ENCODE data around the gene NDOR1. TPM values are rescaled to one million over a fixed set of nuclear protein-coding genes. Genes with fewer than 3 reads are reported as not detected.

The NDOR1 gene
- total RNA-seq, 1 donor from 2014 or later = 27.0 TPM

DNA sequence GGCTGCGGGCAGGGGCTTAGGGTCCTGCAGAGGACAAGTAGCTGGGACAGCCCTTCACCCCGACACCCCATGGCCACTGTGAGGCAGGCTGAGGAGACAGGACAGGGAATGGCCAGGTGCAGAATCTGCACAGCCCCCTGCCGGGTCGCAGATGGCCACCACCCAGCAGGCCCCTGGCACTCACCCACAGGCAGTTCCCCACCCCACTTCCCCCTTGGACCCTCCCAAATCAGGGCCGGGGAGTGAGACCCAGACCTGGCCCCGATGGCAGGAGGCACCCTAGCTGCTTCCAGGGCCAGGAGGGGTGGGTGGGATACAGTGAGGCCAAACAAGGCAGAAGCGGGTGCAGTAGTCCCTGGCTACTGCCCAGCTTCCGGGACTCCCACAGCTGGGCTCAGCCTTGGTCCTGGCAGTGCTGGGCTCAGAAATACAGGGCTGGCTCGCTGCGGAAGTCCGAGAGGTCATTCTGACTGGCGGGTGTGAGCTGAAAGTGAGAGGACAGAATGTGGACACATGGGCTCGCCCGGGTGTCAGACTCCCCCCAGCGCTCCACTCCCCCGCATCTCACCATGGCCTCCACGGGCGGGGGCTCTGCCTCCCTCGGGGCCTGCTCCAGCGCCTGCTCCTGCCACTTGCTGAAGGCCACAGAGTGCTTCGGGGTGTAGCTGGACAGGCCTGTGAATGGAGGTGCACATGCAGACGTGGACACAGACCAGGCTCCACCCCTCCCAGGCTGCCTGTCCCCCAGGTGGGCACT lies 13.6 kb upstream of the NDOR1 start:
- intact Hi-C loops (cut with DNase I) = no loop called here
- no peak for DNase-seq (ENCODE audit: low spot score in 2 of 2)
- peaks cover 18 to 19% of the 10 kb centered on the region in 2 donors for H3K36me3 ChIP-seq
- no peak overlapping the region for H3K4me3 ChIP-seq
- peaks cover 21 to 24% of the 10 kb centered on the region in 2 donors for H3K4me1 ChIP-seq
- H3K9me3 ChIP-seq = no peaks in the 10 kb centered on the region
- TF ChIP-seq, protein P1, sequence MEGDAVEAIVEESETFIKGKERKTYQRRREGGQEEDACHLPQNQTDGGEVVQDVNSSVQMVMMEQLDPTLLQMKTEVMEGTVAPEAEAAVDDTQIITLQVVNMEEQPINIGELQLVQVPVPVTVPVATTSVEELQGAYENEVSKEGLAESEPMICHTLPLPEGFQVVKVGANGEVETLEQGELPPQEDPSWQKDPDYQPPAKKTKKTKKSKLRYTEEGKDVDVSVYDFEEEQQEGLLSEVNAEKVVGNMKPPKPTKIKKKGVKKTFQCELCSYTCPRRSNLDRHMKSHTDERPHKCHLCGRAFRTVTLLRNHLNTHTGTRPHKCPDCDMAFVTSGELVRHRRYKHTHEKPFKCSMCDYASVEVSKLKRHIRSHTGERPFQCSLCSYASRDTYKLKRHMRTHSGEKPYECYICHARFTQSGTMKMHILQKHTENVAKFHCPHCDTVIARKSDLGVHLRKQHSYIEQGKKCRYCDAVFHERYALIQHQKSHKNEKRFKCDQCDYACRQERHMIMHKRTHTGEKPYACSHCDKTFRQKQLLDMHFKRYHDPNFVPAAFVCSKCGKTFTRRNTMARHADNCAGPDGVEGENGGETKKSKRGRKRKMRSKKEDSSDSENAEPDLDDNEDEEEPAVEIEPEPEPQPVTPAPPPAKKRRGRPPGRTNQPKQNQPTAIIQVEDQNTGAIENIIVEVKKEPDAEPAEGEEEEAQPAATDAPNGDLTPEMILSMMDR (IDR thresholded peaks at IDR 0.05) = no peak
- no peak overlapping the region for H3K27ac ChIP-seq
- H3K27me3 ChIP-seq = no peaks in the 10 kb centered on the region

DNA sequence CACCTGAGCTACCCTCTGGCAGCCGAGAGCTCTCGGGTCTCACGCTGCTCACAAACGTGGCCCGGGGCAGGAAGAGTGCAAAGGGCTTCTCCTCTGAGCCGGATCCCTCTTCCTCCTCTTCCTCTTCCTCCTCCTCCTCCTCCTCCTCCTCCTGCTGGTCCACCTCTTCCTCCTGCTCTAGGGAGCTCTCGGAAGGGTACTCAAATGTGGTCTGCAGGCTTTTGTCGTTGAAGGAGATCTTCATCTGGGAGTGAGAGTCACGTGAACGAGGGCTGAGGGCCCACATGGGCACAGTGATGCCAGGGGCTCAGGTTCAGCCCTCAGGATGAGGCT lies 13.1 kb upstream of the NDOR1 start:
- DNase-seq (ENCODE audit: low spot score in 2 of 2) = no peak
- H3K4me1 ChIP-seq = peaks cover 16 to 19% of the 10 kb centered on the region in 2 donors
- no peaks in the 10 kb centered on the region for H3K9me3 ChIP-seq
- no peak overlapping the region for H3K4me3 ChIP-seq
- H3K36me3 ChIP-seq = peaks cover 18 to 19% of the 10 kb centered on the region in 2 donors
- H3K27me3 ChIP-seq = no peaks in the 10 kb centered on the region
- intact Hi-C loops (cut with DNase I) = no loop called here
- TF ChIP-seq, protein P1 (IDR thresholded peaks at IDR 0.05) = no peak
- H3K27ac ChIP-seq = no peak overlapping the region

DNA sequence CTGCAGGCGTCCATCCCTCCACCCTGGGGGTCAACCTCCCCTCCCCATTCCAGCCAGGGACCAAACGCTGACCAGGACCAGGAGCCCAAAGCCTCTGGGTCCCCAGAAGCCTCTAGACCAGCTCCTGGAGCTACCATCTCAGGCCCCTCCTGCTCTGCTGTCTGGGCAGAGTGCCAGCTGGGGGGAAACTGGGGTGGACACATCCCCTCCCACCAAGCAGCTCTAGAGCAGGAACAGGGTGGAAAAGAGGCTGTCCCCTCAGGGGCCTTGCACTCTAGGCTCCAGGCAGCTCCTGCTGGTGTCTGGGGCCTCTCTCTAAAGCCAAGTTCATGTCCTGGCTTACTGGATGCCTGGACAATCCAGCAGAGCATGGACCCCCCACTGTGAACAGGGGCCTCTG lies 12.6 kb upstream of the NDOR1 start:
- intact Hi-C loops (cut with DNase I) = no loop called here
- TF ChIP-seq, protein P1 (IDR thresholded peaks at IDR 0.05) = no peak
- H3K36me3 ChIP-seq = peaks cover 18 to 19% of the 10 kb centered on the region in 2 donors
- DNase-seq (ENCODE audit: low spot score in 2 of 2) = no peak
- no peak overlapping the region for H3K4me3 ChIP-seq
- H3K4me1 ChIP-seq = peaks cover 13 to 17% of the 10 kb centered on the region in 2 donors
- no peaks in the 10 kb centered on the region for H3K27me3 ChIP-seq
- H3K27ac ChIP-seq = no peak overlapping the region
- no peaks in the 10 kb centered on the region for H3K9me3 ChIP-seq

DNA sequence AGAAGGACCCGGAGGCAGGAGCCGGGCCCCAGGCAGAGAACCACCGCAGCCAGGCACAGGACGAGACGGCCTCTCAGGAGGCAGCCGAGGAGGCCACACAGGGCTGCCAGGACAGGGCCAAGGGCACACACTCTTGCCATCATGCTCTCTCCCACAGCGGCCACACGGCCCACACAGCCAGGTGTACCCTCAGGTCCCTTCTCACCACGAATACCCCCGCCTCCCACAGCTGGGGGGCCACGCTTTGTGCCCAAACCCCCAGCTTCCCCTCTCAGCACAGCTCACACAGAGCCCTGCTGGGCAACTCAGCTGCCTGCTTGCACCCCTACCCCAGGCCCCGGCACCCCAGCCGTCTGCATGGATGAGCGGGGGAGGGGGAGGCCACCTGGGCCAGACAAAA lies 11.7 kb upstream of the NDOR1 start:
- TF ChIP-seq, protein P1 (IDR thresholded peaks at IDR 0.05) = no peak
- Histone ChIP-seq H3K4me1 (peaks cover 13 to 23% of the 10 kb centered on the region in 2 donors), H3K36me3 (peaks cover 18 to 19% of the 10 kb centered on the region in 2 donors), H3K9me3 (no peaks in the 10 kb centered on the region), H3K27me3 (no peaks in the 10 kb centered on the region), H3K27ac (no peak overlapping the region), H3K4me3 (no peak overlapping the region)
- intact Hi-C loops (cut with DNase I) = no loop called here
- DNase-seq (ENCODE audit: low spot score in 2 of 2) = no peak

DNA sequence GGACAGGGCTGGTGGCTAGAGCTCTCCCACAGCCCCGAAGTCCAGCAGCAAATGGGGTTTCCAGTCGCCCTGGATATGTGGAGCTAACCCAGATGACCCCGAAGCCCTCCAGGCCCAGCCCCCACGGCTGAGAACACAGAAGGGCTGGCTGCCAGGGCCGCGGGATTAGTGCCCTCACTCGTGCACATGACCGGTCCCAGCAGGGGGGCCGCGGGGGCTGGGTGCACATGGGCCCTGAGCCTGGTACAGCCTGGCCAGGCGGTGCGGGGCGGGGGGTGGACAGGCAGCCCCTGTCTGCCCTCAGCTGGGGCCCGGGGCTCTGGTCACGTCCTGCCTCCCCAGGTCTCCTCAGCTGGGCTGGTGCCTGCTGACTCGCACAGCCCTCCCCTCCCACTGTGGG lies 11.1 kb upstream of the NDOR1 start:
- Histone ChIP-seq H3K27me3 (no peaks in the 10 kb centered on the region), H3K4me3 (no peak overlapping the region), H3K27ac (no peak overlapping the region), H3K36me3 (peaks cover 18 to 19% of the 10 kb centered on the region in 2 donors), H3K4me1 (peaks cover 10 to 27% of the 10 kb centered on the region in 2 donors), H3K9me3 (no peaks in the 10 kb centered on the region)
- TF ChIP-seq, protein P1 (IDR thresholded peaks at IDR 0.05) = no peak
- intact Hi-C loops (cut with DNase I) = no loop called here
- DNase-seq (ENCODE audit: low spot score in 2 of 2) = no peak

All from ascending aorta (tissue), 2 donors.